Keratinocyte (primary cell): ENCODE results near the gene RHOT1.

Experiments
- CTCF ChIP-seq, 3 experiments: IDR thresholded peaks in 1 of 3; conservative IDR thresholded peaks in 1 of 3; optimal IDR thresholded peaks in 1 of 3; 2 replicates in 2 of 3; 3 replicates in 1 of 3; pipeline versions ENCODE3 to v1.5.1; 2011; ENCODE audit warnings: low read length in 3 of 3, mild to moderate bottlenecking in 3 of 3, moderate library complexity in 2 of 3, control low read depth in 1 of 3, inconsistent platforms in 1 of 3; ENCODE audit not compliant: insufficient read depth in 2 of 3; ENCODE audit errors: extremely low read depth in 1 of 3
- EZH2 ChIP-seq: IDR thresholded peaks from one replicate; pipeline ENCODE4 v1.6.1; 2012; ENCODE audit warnings: inconsistent platforms, mild to moderate bottlenecking, low read length, moderate library complexity

DNA sequence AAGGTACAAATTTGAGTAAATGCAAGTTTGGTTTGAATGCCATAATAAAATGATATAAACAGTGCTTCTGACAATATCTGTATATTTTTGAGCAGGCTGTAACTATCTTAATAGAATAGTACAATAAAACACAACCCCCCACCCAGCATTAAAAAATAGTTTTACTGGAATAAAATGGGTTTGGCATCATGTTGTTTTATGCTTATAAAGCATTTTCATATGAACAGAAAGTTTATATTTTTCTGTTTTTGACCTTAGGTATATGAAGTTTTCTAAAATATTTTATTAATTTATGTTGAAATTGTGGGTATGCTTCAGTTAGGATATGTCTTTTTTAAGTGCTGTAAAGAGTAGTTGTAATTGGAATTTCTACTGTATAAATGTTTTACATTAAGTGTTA is 66.1 kb downstream of the RHOT1 start:
- TF ChIP-seq CTCF (optimal IDR thresholded peaks at IDR 0.05 in 1 of 3, IDR thresholded peaks at IDR 0.05 in 1 of 3, conservative IDR thresholded peaks at IDR 0.05 in 1 of 3; ENCODE audit: extremely low read depth in 1 of 3, insufficient read depth in 2 of 3, low read length in 3 of 3), result no peak
- TF ChIP-seq EZH2, result no peak
